Mesenchymal stem cell (in vitro differentiated cells and primary cell): ENCODE data around the gene STX10.

Source experiments
- DNase-seq: peaks from one replicate; pipeline ENCODE4 v3.0.0-alpha.2; 2013
- H2AFZ ChIP-seq: one replicate; pipeline ENCODE4 v1.6.1; 2013; ENCODE audit warnings: low read depth, mild to moderate bottlenecking, control low read depth, inconsistent platforms, low read length, moderate library complexity
- H2AK5ac ChIP-seq: 2 replicates; pipeline ENCODE4 v1.6.1; 2013; ENCODE audit warnings: low read length, moderate library complexity, mild to moderate bottlenecking, inconsistent platforms; ENCODE audit not compliant: severe bottlenecking
- H2BK120ac ChIP-seq: one replicate; pipeline ENCODE4 v1.6.1; 2013; ENCODE audit warnings: low read depth, mild to moderate bottlenecking, inconsistent platforms, low read length, moderate library complexity
- H2BK12ac ChIP-seq, 2 experiments: one replicate each; pipeline ENCODE4 v1.6.1; 2013; ENCODE audit warnings: inconsistent platforms in 2 of 2, low read length in 2 of 2, mild to moderate bottlenecking in 2 of 2, moderate library complexity in 2 of 2, control low read depth in 1 of 2
- H2BK15ac ChIP-seq: one replicate; pipeline ENCODE4 v1.6.1; 2013; ENCODE audit warnings: mild to moderate bottlenecking, low read depth, inconsistent platforms; ENCODE audit not compliant: poor library complexity, severe bottlenecking
- H2BK5ac ChIP-seq: 2 replicates; pipeline ENCODE4 v1.6.1; 2013; ENCODE audit warnings: low read depth, mild to moderate bottlenecking, low read length, control low read depth, inconsistent platforms; ENCODE audit not compliant: poor library complexity, severe bottlenecking
- H3K14ac ChIP-seq, 2 experiments: one replicate each; pipeline ENCODE4 v1.6.1; 2013; ENCODE audit warnings: inconsistent platforms in 2 of 2, low read length in 2 of 2, control low read depth in 1 of 2, mild to moderate bottlenecking in 1 of 2, moderate library complexity in 1 of 2
- H3K18ac ChIP-seq, 2 experiments: one replicate each; pipeline ENCODE4 v1.6.1; 2013; ENCODE audit warnings: inconsistent platforms in 2 of 2, low read length in 2 of 2, control low read depth in 1 of 2, low read depth in 1 of 2, mild to moderate bottlenecking in 1 of 2
- H3K23ac ChIP-seq, 2 experiments: one replicate each; pipeline ENCODE4 v1.6.1; 2013; ENCODE audit warnings: inconsistent platforms in 2 of 2, low read length in 2 of 2, mild to moderate bottlenecking in 2 of 2, moderate library complexity in 2 of 2, control low read depth in 1 of 2
- H3K27ac ChIP-seq: 2 replicates; pipeline ENCODE4 v1.5.1; 2013; ENCODE audit warnings: mild to moderate bottlenecking, moderate library complexity, low read length, control low read depth, inconsistent platforms; ENCODE audit not compliant: poor library complexity, severe bottlenecking
- H3K27me3 ChIP-seq, 2 experiments: 2 replicates each; pipeline versions ENCODE4 v1.6.1 to v1.7.0; 2013; ENCODE audit warnings: low read length in 2 of 2, mild to moderate bottlenecking in 2 of 2, moderate library complexity in 2 of 2, control low read depth in 1 of 2, inconsistent platforms in 1 of 2; ENCODE audit not compliant: control insufficient read depth in 1 of 2, insufficient read depth in 1 of 2
- H3K36me3 ChIP-seq, 2 experiments: 2 replicates each; pipeline versions ENCODE4 v1.6.1 to v1.7.0; 2013; ENCODE audit warnings: low read length in 2 of 2, control low read depth in 1 of 2, inconsistent platforms in 1 of 2, low read depth in 1 of 2, mild to moderate bottlenecking in 1 of 2; ENCODE audit not compliant: insufficient read depth in 2 of 2, control insufficient read depth in 1 of 2
- H3K4ac ChIP-seq, 2 experiments: one replicate each; pipeline ENCODE4 v1.6.1; 2013; ENCODE audit warnings: inconsistent platforms in 2 of 2, low read length in 2 of 2, mild to moderate bottlenecking in 2 of 2, moderate library complexity in 2 of 2, control low read depth in 1 of 2, low read depth in 1 of 2
- H3K4me1 ChIP-seq: 2 replicates; pipeline ENCODE4 v1.6.1; 2013; ENCODE audit warnings: low read depth, low read length, control low read depth; ENCODE audit not compliant: control insufficient read depth, insufficient read depth
- H3K4me2 ChIP-seq: 2 replicates; pipeline ENCODE4 v1.6.1; 2013; ENCODE audit warnings: low read length, mild to moderate bottlenecking, inconsistent platforms; ENCODE audit not compliant: poor library complexity, severe bottlenecking
- H3K4me3 ChIP-seq, 2 experiments: 2 replicates each; pipeline versions ENCODE4 v1.5.1 to v1.7.0; 2013; ENCODE audit warnings: low read length in 2 of 2, mild to moderate bottlenecking in 2 of 2, control low read depth in 1 of 2, low read depth in 1 of 2; ENCODE audit not compliant: insufficient read depth in 1 of 2
- H3K79me1 ChIP-seq: replicated peaks from 2 replicates; pipeline ENCODE4 v1.6.1; 2013; ENCODE audit warnings: mild to moderate bottlenecking, control low read depth, low read length, inconsistent platforms; ENCODE audit not compliant: poor library complexity, severe bottlenecking
- H3K9ac ChIP-seq: 2 replicates; pipeline ENCODE4 v1.7.0; 2013; ENCODE audit warnings: mild to moderate bottlenecking, low read length, moderate library complexity
- H3K9me3 ChIP-seq: 2 replicates; pipeline ENCODE4 v1.7.0; 2013; ENCODE audit warnings: mild to moderate bottlenecking, low read length; ENCODE audit not compliant: control insufficient read depth
- H4K8ac ChIP-seq: one replicate; pipeline ENCODE4 v1.6.1; 2013; ENCODE audit warnings: inconsistent platforms, mild to moderate bottlenecking, low read length, moderate library complexity
- H4K91ac ChIP-seq: one replicate; pipeline ENCODE4 v1.6.1; 2013; ENCODE audit warnings: mild to moderate bottlenecking, low read length, inconsistent platforms
- WGBS: methylation state at CpG from one replicate; pipeline ENCODE4 v1.1.7; 2013; ENCODE audit warnings: mixed read lengths; 5-methylcytosine and 5-hydroxymethylcytosine counted together

STX10 gene

GRCh38 chr19:13103581-13104359, 46.4 kb downstream of the STX10 start:
- peak overlapping the region; percentile 70 for H3K9ac ChIP-seq
- H3K27ac ChIP-seq: no peak overlapping the region
- H2AFZ ChIP-seq: no peak overlapping the region
- H2BK5ac ChIP-seq: no peak overlapping the region
- WGBS: 95% methylated on average over 8 of the region's 13 CpGs
- H3K4me1 ChIP-seq: peaks cover 18% of the 10 kb centered on the region
- H3K4me3 ChIP-seq: no peak overlapping the region
- DNase-seq: no peak
- peak overlapping the region; percentile 55 for H4K8ac ChIP-seq
- H3K4me2 ChIP-seq: no peak overlapping the region
- no peak overlapping the region for H3K23ac ChIP-seq
- H3K9me3 ChIP-seq: no peaks in the 10 kb centered on the region
- no peak overlapping the region for H3K18ac ChIP-seq
- H2BK15ac ChIP-seq: no peak overlapping the region
- no peak overlapping the region for H2AK5ac ChIP-seq
- no peak overlapping the region for H4K91ac ChIP-seq
- peaks cover 0 to 11% of the 10 kb centered on the region in 2 experiments for H3K27me3 ChIP-seq
- H2BK12ac ChIP-seq: peak overlapping the region in 1 of 2 experiments; percentile 54
- no peak overlapping the region for H3K4ac ChIP-seq
- no peak overlapping the region for H2BK120ac ChIP-seq
- peaks cover 4% of the 10 kb centered on the region for H3K79me1 ChIP-seq
- H3K14ac ChIP-seq: no peak overlapping the region
- H3K36me3 ChIP-seq: peaks cover 11 to 35% of the 10 kb centered on the region in 2 experiments

DNA sequence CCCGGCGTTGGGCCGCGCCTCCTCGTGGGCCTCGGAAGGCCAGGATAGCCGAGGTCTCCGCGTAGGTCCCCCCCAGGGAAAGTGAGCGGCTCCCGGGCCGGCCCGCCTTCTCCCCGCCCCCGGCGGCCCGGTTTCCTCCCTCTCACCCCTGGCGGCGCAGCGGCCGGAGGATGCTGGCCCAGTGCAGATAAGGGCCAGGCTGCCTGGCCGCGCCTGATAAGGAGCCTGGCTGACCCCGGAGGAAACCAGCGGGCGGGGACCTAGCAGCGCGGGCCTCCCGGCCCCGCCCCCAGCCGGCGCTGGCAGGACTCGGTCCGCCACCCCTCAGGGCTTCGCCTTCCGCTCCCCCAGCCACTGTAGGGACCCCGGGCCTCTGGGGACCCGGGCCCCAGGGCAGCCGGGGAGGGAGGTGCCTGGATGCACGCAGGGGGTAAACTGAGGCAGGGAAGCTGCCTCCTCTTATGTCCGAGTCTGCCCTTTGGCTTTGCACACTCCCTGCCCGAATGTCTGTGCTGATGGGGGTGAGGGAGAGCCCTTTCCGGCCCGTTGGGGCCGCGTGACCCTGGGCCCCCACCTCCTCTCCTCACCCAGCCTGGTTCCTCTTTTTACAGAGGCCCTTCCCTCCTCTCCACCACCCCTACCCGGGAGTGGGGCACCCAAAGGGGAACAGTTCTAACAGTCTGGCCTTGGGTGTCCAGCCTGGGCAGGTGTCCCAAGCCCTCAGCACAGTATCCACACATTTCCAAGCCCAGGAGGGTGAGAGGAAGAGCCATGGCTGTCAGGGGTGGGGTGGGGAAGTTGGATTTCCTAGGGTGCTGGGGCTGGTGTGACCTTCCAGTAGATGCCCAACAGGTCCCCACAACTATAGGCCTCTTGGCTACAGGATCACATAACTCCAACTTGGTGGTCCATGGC, 47.3 kb downstream of the STX10 start, which contains the start of gene LYL1:
Gene LYL1, minus strand, starts transcription at position 193 of the 915 bp plus-strand sequence. CDS start 1,687 bp downstream, outside the sequence.
- Histone ChIP-seq H3K23ac (peak within 1 kb of the TSS in 1 of 2 experiments; percentile 34), H2AFZ (peak within 1 kb of the TSS; percentile 79), H3K9me3 (no peaks in the 10 kb centered on the region), H4K8ac (peak within 1 kb of the TSS; percentile 78), H2BK5ac (no peak within 1 kb of the TSS), H2BK12ac (peak within 1 kb of the TSS in 1 of 2 experiments; percentile 54), H2BK15ac (peak within 1 kb of the TSS; percentile 26), H3K36me3 (peaks cover 7 to 35% of the 10 kb centered on the region in 2 experiments), H3K27me3 (peaks cover 0 to 20% of the 10 kb centered on the region in 2 experiments), H3K4ac (peak within 1 kb of the TSS in 1 of 2 experiments; percentile 68), H3K14ac (peak within 1 kb of the TSS in 1 of 2 experiments; percentile 53), H3K9ac (peak within 1 kb of the TSS; percentile 70), H3K4me3 (peak within 1 kb of the TSS; percentile 49 to 57), H3K79me1 (peaks cover 4% of the 10 kb centered on the region), H3K4me2 (peak within 1 kb of the TSS; percentile 90), H4K91ac (peak within 1 kb of the TSS; percentile 20), H3K27ac (no peak within 1 kb of the TSS), H3K18ac (peak within 1 kb of the TSS; percentile 81 to 95), H3K4me1 (peaks cover 21% of the 10 kb centered on the region), H2AK5ac (peak within 1 kb of the TSS; percentile 44), H2BK120ac (peak within 1 kb of the TSS; percentile 21)
- WGBS: 6% methylated on average over 44 of the region's 47 CpGs
- no peak for DNase-seq

DNA sequence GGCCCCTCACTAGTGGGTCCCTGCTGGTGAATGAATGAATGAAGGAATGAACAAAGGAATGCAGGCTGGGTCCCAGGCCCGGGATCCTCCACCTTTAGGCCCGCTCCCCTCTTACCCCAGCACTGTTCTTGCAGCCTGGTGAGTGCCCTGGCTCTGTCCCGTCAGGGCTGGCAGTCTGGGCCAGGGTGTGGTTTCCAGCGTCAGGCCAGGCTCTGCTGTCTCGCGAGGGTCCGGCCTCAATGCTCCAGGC, 47.8 kb downstream of the STX10 start:
- H3K4me1 ChIP-seq: peaks cover 24% of the 10 kb centered on the region
- peak overlapping the region in 1 of 2 experiments; percentile 68 for H3K4ac ChIP-seq
- peak overlapping the region; percentile 44 for H2AK5ac ChIP-seq
- no peak overlapping the region for H2BK15ac ChIP-seq
- H3K79me1 ChIP-seq: peaks cover 2% of the 10 kb centered on the region
- H4K91ac ChIP-seq: peak overlapping the region; percentile 20
- peak overlapping the region; percentile 79 for H2AFZ ChIP-seq
- H3K9me3 ChIP-seq: no peaks in the 10 kb centered on the region
- H3K4me2 ChIP-seq: peak overlapping the region; percentile 90
- WGBS: 17% methylated on average over 7 of the region's 7 CpGs
- H3K36me3 ChIP-seq: peaks cover 3 to 30% of the 10 kb centered on the region in 2 experiments
- peak overlapping the region; percentile 7 for H2BK120ac ChIP-seq
- peak overlapping the region; percentile 70 for H3K9ac ChIP-seq
- peak overlapping the region in 1 of 2 experiments; percentile 34 for H3K23ac ChIP-seq
- peak overlapping the region; percentile 49 to 57 for H3K4me3 ChIP-seq
- H3K14ac ChIP-seq: peak overlapping the region in 1 of 2 experiments; percentile 53
- H2BK12ac ChIP-seq: peak overlapping the region in 1 of 2 experiments; percentile 51
- no peak overlapping the region for H3K27ac ChIP-seq
- H4K8ac ChIP-seq: peak overlapping the region; percentile 33
- DNase-seq: peak; percentile 43
- peaks cover 0 to 25% of the 10 kb centered on the region in 2 experiments for H3K27me3 ChIP-seq
- H3K18ac ChIP-seq: peak overlapping the region; percentile 81 to 95
- no peak overlapping the region for H2BK5ac ChIP-seq
